GM12865 (cell line): ENCODE results near the gene PMCH.
"Not testable (repeated sequence)": the region's sequence is repeated elsewhere in the genome, so short reads cannot be mapped to it uniquely, and the experiment has no call there.

ENCODE experiments used
- DNase-seq: peaks from one replicate; pipeline ENCODE4 v3.0.0; 2010; ENCODE audit warnings: low read depth
- H3K4me3 ChIP-seq: 2 replicates; pipeline ENCODE4 v1.5.1; 2011; ENCODE audit warnings: mild to moderate bottlenecking, low read depth, low read length, control low read depth
- TF ChIP-seq, protein P1 (sequence below): IDR thresholded peaks from 2 replicates; pipeline ENCODE4 v1.5.1; 2011; ENCODE audit warnings: low read length, control low read depth, low read depth, inconsistent platforms; ENCODE audit not compliant: insufficient read depth; ENCODE audit errors: missing control alignments

PMCH gene

DNA sequence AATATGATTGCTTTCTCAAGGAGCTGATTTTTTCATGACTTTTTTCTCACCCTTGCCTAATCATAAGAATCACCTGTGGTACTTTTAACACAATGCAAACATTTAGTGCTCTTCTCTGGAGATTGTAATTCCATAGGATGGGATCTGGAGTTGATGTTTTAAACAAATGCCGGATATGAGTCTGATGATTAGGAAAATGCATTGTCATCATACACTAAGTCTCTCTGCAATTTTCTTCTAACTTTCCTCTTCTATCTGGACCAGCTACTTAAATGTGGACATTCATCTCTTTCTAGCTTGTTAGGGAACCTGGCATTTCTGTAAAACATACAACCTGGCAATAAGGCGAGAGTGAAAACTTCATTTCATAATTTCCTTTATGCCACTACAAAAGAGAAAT is 23.5 kb downstream of the PMCH start:
- H3K4me3 ChIP-seq, result no peak overlapping the region
- TF ChIP-seq, protein P1, sequence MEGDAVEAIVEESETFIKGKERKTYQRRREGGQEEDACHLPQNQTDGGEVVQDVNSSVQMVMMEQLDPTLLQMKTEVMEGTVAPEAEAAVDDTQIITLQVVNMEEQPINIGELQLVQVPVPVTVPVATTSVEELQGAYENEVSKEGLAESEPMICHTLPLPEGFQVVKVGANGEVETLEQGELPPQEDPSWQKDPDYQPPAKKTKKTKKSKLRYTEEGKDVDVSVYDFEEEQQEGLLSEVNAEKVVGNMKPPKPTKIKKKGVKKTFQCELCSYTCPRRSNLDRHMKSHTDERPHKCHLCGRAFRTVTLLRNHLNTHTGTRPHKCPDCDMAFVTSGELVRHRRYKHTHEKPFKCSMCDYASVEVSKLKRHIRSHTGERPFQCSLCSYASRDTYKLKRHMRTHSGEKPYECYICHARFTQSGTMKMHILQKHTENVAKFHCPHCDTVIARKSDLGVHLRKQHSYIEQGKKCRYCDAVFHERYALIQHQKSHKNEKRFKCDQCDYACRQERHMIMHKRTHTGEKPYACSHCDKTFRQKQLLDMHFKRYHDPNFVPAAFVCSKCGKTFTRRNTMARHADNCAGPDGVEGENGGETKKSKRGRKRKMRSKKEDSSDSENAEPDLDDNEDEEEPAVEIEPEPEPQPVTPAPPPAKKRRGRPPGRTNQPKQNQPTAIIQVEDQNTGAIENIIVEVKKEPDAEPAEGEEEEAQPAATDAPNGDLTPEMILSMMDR, result no peak
- no peak for DNase-seq

DNA sequence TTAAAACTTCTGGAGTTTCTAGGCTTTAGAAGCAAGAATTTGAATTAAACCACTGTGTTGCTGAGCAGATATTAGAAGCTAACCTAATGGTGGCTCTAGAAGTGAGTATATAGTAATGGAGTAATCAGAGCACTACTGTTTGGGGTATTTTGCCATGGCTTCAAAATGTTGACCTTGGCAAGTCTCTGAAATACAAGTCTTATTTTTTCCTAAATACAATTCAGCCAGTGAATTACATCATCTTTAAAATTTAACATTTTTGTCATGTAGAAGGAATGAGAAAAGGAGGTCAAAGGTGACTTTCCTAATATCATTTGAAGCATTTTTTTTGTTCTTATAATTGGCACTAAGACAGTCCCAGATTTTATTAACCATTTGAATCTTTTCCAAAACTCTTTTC is 25.2 kb downstream of the PMCH start:
- TF ChIP-seq, protein P1, result no peak
- H3K4me3 ChIP-seq, result no peak overlapping the region
- no peak for DNase-seq

DNA sequence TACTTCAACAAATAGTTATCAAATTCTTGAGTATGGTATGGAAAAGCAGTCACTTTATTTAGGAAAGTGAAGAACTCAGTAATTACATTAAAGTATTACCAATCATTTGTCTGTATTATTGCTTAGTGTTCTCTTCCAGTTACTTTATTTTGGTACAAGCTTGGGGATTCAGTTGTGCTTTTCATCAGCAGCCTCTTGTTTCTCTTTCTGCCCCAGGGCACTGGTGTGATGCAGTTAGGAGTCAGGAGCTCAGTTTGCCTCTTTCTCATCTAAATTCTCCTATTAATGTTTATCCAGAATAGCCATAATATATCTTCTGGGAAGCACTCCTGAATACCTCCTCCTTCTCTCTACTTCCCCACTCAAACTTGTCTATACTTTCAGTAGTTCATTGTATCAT is 25.7 kb downstream of the PMCH start:
- TF ChIP-seq, protein P1, result no peak
- H3K4me3 ChIP-seq, result no peak overlapping the region
- DNase-seq, result no peak

DNA sequence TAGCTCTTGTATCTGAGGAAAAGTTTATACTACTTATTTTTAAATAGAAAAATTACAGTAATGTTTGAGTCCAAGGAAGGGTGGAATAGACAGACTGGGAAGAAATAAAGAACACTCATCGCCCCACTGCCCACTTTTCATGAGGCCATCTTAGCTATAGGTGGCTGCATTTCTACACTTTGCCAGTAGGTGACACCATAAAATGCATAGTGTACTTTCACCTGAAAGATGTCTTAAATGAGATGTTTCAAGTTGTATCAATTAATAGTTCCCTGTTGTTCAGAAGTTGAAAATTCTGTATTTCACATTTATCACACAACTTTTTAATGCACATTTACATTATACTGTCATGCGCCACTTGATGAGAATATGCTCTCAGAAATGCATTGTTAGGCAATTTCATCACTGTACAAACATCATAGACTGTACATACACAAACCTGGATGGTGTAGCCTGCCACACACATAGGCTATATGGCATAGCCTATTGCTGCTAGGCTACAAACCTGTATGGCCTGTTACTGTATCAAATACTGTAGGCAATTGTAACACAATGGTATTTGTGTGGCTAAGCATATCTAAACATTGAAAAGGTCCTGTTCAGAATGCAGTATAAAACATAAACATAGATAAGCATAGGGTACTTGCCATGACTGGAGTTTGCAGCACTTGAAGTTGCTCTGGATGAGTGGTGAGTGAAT is 27.6 kb downstream of the PMCH start:
- DNase-seq, result peak; percentile 59
- TF ChIP-seq, protein P1, result peak; percentile 68
- no peak overlapping the region for H3K4me3 ChIP-seq

DNA sequence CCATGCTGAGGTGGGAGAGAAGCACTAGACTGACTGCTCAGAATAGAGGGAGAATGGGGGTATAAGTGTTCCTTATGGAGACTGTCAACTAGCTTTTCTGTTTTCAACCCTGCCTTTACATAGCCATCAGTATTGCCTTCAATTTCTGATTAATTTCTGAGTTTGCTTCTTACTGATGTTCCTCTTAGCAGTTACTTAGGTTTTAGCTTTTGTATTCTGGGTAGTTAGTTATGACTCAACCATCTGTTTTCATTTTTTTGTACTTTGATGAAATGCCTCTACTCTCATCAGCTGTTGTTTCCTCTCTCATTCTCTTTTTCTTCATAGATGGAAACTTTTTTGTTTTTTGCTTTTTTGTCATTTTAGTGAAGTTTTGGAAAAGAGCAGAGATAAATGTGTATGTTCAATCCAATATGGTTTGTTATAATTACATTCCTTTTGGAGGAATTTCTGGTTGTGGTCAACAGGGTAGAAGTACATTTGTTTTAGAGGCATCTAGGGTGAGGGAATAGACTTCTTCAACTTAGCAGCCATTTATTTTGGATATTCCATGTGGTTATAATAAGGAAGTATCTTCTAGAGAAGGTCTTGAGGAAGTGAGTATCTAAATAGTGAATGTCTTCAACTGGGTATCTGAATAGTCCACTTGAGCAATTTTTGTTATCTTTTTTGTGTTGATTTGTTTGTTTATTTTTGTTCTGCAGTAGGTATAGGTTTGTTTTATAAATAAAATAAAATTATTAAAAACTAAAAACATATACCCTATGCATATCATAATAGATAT is 29.6 kb downstream of the PMCH start:
- H3K4me3 ChIP-seq, result no peak overlapping the region
- TF ChIP-seq, protein P1, result no peak
- peak; percentile 28 for DNase-seq

DNA sequence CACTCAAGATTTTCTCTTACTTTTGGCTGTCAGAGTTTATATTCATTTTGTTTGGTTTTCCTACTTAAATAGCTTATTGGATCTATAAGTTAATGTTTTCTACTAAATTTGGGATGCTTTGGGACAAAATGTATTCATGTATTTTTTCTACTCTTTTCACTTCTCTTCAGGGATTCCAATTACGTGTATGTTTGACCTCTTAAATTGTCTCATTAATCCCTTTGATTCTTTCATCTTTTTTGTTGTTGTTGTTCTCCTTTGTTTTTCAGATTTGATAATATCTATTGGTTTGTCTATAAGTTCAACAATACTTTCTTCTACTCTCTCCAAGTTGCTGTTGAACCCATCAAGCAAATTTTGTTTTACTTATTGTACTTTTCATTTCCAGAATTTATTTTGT is 34.2 kb downstream of the PMCH start:
- no peak overlapping the region for H3K4me3 ChIP-seq
- DNase-seq, result no peak
- TF ChIP-seq, protein P1, result no peak

DNA sequence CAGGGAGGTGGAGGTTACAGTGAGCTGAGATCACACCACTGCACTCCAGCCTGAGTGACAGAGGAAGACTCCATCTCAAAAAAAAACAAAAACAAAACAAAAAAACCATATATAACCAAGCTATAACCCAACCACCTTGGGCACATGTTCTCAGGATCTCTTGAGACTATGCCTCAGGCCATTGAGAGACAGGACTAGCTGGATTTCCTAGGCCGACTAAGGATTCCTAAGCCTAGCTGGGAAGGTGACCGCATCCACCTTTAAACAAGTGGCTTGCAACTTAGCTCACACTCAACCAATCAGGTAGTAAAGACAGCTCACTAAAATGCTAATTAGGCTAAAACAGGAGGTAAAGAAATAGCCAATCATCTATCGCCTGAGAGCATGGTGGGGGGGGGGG is 42.4 kb downstream of the PMCH start:
- not testable (repeated sequence) for DNase-seq, H3K4me3 ChIP-seq

DNA sequence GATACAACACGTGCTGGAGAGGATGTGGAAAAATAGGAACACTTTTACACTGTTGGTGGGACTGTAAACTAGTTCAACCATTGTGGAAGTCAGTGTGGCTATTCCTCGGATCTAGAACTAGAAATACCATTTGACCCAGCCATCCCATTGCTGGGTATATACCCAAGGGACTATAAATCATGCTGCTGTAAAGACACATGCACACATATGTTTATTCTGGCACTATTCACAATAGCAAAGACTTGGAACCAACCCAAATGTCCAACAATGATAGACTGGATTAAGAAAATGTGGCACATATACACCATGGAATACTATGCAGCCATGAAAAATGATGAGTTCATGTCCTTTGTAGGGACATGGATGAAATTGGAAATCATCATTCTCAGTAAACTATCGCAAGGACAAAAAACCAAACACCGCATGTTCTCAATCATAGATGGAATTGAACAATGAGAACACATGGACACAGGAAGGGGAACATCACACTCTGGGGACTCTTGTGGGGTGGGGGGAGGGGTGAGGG is 50.5 kb downstream of the PMCH start:
- not testable (repeated sequence) for DNase-seq

More for the DNA sequence above, 50.5 kb downstream of the PMCH start:
- not testable (repeated sequence) for H3K4me3 ChIP-seq
